ENCODE measurements around the gene MTCP1. TPM values are rescaled to one million over a fixed set of nuclear protein-coding genes. Genes with fewer than 3 reads are reported as not detected.

The MTCP1 gene
- total RNA-seq, 2 donors from 2014 or later: 18.5 to 33.1 TPM

DNA sequence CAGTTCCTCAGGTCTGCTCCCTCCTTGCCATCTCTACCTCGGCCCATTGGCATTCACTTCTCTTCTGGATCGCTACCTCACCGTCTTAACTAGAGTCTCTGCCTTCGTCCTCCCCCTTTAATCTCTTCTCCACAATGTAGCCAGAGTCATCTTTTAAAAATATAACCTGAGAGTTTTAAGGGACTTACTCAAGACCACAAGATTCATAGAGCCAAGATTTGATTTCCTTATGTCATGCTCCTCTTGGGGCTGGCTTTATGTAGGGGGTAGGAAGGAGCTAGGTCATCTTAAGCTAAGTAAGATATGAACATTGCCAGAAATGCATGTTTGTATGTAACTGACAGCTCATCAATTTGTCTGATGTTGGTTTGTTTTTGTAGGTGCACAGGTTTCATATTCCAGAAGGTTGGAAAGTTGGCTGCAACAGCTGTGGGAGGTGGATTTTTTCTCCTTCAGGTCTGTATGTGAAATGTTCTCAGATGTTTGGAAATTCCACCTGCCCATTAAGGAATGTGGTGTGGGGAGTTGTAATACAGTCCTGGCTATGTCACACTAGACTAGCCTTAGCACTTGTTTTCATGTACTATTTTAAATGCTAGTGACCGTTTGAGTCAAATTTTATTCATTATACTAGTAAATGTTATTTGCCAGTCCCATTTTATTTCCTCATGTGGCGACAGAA is 24.7 kb downstream of the MTCP1 start:
- no peak for ATAC-seq (replicated peaks in 1 of 2)
- no peak for DNase-seq
- Mint-ChIP-seq H3K27ac (no peak overlapping the region), H3K27me3 (ENCODE audit: low read depth) (no peaks in the 10 kb centered on the region), H3K4me3 (no peak overlapping the region), H3K4me1 (ENCODE audit: low read depth) (peaks cover 25% of the 10 kb centered on the region), H3K9me3 (no peaks in the 10 kb centered on the region), H3K36me3 (ENCODE audit: insufficient read depth in 2 of 2) (no peaks in the 10 kb centered on the region)

DNA sequence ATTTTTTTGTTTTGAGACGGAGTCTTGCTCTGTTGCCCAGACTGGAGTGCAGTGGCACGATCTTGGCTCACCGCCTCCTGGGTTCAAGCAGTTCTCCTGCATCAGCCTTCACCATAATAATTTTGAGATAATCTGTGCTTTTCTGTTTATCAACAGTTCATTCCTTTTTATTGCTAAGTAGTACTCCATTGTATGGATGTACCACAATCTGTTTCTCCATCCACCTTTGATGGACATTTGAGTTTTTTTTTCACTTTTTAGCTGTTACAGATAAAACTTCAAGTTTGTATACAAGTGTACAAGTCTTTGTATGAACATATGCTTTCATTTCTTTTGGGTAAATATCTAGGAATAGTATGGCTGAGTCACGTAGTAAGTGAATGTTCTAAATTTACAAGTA is 35.2 kb downstream of the MTCP1 start:
- H3K27me3 Mint-ChIP-seq (ENCODE audit: low read depth): no peaks in the 10 kb centered on the region
- no peak overlapping the region for H3K4me3 Mint-ChIP-seq
- no peak overlapping the region for H3K27ac Mint-ChIP-seq
- H3K9me3 Mint-ChIP-seq: peaks cover 0 to 2% of the 10 kb centered on the region in 2 donors
- no peak for ATAC-seq (replicated peaks in 1 of 2)
- DNase-seq: no peak
- H3K36me3 Mint-ChIP-seq (ENCODE audit: insufficient read depth in 2 of 2): peaks cover 10 to 19% of the 10 kb centered on the region in 2 donors
- peaks cover 9% of the 10 kb centered on the region for H3K4me1 Mint-ChIP-seq (ENCODE audit: low read depth)

DNA sequence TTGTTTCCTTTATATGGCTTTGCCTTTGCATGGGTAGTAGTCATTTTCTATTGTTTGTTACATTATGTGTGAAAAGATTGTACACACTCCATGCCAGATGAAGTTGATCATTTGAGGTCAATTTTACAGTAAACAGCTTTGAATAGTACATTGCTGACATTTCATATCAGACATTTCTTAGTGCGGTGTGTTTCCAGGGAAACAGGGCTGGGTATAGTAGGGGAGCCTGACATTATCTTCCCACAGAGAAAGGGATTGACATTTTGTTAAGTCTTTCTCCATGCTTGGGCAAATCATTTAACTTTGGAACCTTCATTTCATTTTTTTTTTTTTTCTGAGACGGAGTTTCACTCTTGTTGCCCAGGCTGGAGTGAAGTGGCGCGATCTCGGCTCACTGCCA is 39.3 kb downstream of the MTCP1 start:
- Mint-ChIP-seq H3K27ac (peak overlapping the region; percentile 24), H3K36me3 (ENCODE audit: insufficient read depth in 2 of 2) (peaks cover 10 to 17% of the 10 kb centered on the region in 2 donors), H3K9me3 (peaks cover 0 to 2% of the 10 kb centered on the region in 2 donors), H3K4me1 (ENCODE audit: low read depth) (peaks cover 22% of the 10 kb centered on the region), H3K4me3 (no peak overlapping the region), H3K27me3 (ENCODE audit: low read depth) (no peaks in the 10 kb centered on the region)
- DNase-seq (no peak), ATAC-seq (replicated peaks in 1 of 2) (no peak)

DNA sequence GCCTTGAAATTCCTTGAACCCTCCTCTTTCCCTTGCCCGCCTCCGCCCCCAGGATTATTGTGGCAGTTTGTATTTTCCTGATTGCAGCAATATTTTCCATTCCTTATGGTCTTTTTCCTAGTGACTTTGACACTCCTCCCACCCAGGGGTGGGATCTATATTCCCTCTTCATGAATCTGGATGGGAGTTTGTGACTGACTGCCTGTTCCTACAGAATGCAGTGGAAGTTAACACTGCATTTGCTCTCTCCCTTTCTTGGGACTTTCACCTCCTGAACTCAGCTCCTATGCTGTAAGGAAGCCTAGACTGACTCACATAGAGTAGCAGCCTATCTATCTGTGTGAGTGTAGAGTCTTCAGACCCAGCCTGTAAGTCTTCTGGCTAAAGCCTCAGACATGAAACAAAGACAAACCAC is 42.1 kb downstream of the MTCP1 start:
- H3K27me3 Mint-ChIP-seq (ENCODE audit: low read depth): no peaks in the 10 kb centered on the region
- peak overlapping the region; percentile 92 for H3K27ac Mint-ChIP-seq
- DNase-seq (no peak), ATAC-seq (replicated peaks in 1 of 2) (no peak)
- H3K36me3 Mint-ChIP-seq (ENCODE audit: insufficient read depth in 2 of 2): no peaks in the 10 kb centered on the region
- no peaks in the 10 kb centered on the region for H3K9me3 Mint-ChIP-seq
- H3K4me1 Mint-ChIP-seq (ENCODE audit: low read depth): peaks cover 29% of the 10 kb centered on the region
- peak overlapping the region; percentile 81 to 96 for H3K4me3 Mint-ChIP-seq

DNA sequence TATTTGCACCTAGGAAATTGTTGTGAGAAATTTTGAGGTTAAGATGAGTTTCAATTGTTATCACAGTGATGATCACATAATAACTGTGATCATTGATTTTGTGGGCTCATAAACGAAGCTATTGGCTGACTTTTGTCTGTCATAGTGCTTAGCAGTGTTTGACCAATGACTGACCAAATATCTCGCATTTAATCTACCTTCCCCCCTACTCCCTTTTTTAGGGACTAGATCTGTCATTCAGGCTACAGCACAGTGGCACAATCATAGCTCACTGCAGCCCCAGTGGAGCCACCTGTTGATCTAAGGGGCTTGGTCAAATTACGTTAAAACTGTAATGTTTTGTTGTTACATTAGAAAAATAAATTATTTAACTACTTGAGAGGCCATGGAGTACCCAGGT is 42.8 kb downstream of the MTCP1 start:
- ATAC-seq (replicated peaks in 1 of 2) (no peak), DNase-seq (no peak)
- H3K36me3 Mint-ChIP-seq (ENCODE audit: insufficient read depth in 2 of 2): no peaks in the 10 kb centered on the region
- H3K4me1 Mint-ChIP-seq (ENCODE audit: low read depth): peaks cover 29% of the 10 kb centered on the region
- H3K27me3 Mint-ChIP-seq (ENCODE audit: low read depth): no peaks in the 10 kb centered on the region
- H3K9me3 Mint-ChIP-seq: no peaks in the 10 kb centered on the region
- peak overlapping the region; percentile 81 to 96 for H3K4me3 Mint-ChIP-seq
- peak overlapping the region; percentile 99 for H3K27ac Mint-ChIP-seq

GRCh38 chrX:155027509-155028066 is 43.3 kb downstream of the MTCP1 start:
- no peaks in the 10 kb centered on the region for H3K9me3 Mint-ChIP-seq
- no peaks in the 10 kb centered on the region for H3K27me3 Mint-ChIP-seq (ENCODE audit: low read depth)
- ATAC-seq (replicated peaks in 1 of 2) (peak; percentile 30 to 41), DNase-seq (peak; percentile 12 to 28)
- H3K4me1 Mint-ChIP-seq (ENCODE audit: low read depth): peaks cover 29% of the 10 kb centered on the region
- peak overlapping the region; percentile 81 to 96 for H3K4me3 Mint-ChIP-seq
- peak overlapping the region; percentile 99 for H3K27ac Mint-ChIP-seq
- no peaks in the 10 kb centered on the region for H3K36me3 Mint-ChIP-seq (ENCODE audit: insufficient read depth in 2 of 2)

GRCh38 chrX:155026727-155027508 is 44.0 kb downstream of the MTCP1 start, which contains the start of gene FUNDC2:
Gene FUNDC2 (plus strand): TSS chrX:155026844. CDS start chrX:155026939, 95 bp downstream.
- no peaks in the 10 kb centered on the region for H3K9me3 Mint-ChIP-seq
- no peaks in the 10 kb centered on the region for H3K36me3 Mint-ChIP-seq (ENCODE audit: insufficient read depth in 2 of 2)
- H3K4me1 Mint-ChIP-seq (ENCODE audit: low read depth): peaks cover 29% of the 10 kb centered on the region
- peak within 1 kb of the TSS; percentile 99 for H3K27ac Mint-ChIP-seq
- no peaks in the 10 kb centered on the region for H3K27me3 Mint-ChIP-seq (ENCODE audit: low read depth)
- peak within 1 kb of the TSS; percentile 81 to 96 for H3K4me3 Mint-ChIP-seq
- DNase-seq (peak; percentile 92 to 94), ATAC-seq (replicated peaks in 1 of 2) (peak; percentile 88 to 89)

DNA sequence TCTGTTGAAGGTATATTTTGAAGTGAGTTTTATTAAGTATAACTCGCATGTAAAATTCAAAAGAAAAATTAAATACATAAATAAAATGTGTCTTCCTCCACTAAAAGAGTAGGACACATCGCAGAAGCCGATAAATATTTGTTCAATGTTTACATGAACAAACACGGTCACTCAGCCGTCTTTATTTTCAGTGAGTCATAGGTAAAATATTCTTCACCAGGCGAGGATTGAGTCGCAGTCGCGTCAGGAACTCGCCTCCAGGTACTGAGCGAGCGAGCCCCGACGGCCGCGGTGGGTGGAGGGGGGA is 44.6 kb downstream of the MTCP1 start:
- ATAC-seq (replicated peaks in 1 of 2) (no peak), DNase-seq (no peak)
- H3K4me3 Mint-ChIP-seq: peak overlapping the region; percentile 72 to 81
- peak overlapping the region; percentile 82 for H3K27ac Mint-ChIP-seq
- no peaks in the 10 kb centered on the region for H3K27me3 Mint-ChIP-seq (ENCODE audit: low read depth)
- H3K4me1 Mint-ChIP-seq (ENCODE audit: low read depth): peaks cover 27% of the 10 kb centered on the region
- no peaks in the 10 kb centered on the region for H3K36me3 Mint-ChIP-seq (ENCODE audit: insufficient read depth in 2 of 2)
- H3K9me3 Mint-ChIP-seq: no peaks in the 10 kb centered on the region

- Mint-ChIP-seq H3K9me3 (no peaks in the 10 kb centered on the region), H3K27ac (peak overlapping the region; percentile 48), H3K36me3 (ENCODE audit: insufficient read depth in 2 of 2) (no peaks in the 10 kb centered on the region), H3K4me1 (ENCODE audit: low read depth) (peaks cover 18% of the 10 kb centered on the region), H3K27me3 (ENCODE audit: low read depth) (no peaks in the 10 kb centered on the region), H3K4me3 (peak overlapping the region in 1 of 2 donors; percentile 5)
- ATAC-seq (replicated peaks in 1 of 2) (no peak), DNase-seq (no peak)
Observed at GRCh38 chrX:155023907-155024833, 46.8 kb downstream of the MTCP1 start.

DNA sequence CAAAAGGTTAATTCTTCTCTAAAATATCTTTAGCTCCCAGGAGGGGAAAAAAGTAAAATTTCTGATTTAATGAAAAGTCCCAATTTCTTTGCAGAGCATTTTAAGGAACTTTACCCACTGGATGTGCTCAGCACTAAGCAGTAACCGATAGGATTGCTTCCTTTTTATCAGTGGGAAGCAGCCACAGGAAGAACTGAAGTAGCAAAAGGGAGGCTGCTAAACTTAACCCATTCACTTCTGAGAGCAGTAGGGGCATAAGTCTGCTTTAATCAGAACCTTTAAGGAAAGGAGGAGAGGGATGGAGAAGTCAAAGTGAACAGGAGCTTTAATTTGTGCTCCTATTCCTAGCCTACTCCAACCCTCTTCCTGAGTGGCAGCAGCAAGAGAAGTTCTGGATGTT is 48.4 kb downstream of the MTCP1 start, which contains the start of gene F8:
F8 (minus strand) TSS at position 139 of the 400 bp plus-strand sequence. CDS start 171 bp downstream, outside the sequence.
- H3K36me3 Mint-ChIP-seq (ENCODE audit: insufficient read depth in 2 of 2): no peaks in the 10 kb centered on the region
- H3K9me3 Mint-ChIP-seq: no peaks in the 10 kb centered on the region
- H3K4me1 Mint-ChIP-seq (ENCODE audit: low read depth): peaks cover 7% of the 10 kb centered on the region
- no peaks in the 10 kb centered on the region for H3K27me3 Mint-ChIP-seq (ENCODE audit: low read depth)
- H3K27ac Mint-ChIP-seq: no peak within 1 kb of the TSS
- DNase-seq (no peak), ATAC-seq (replicated peaks in 1 of 2) (no peak)
- no peak within 1 kb of the TSS for H3K4me3 Mint-ChIP-seq

DNA sequence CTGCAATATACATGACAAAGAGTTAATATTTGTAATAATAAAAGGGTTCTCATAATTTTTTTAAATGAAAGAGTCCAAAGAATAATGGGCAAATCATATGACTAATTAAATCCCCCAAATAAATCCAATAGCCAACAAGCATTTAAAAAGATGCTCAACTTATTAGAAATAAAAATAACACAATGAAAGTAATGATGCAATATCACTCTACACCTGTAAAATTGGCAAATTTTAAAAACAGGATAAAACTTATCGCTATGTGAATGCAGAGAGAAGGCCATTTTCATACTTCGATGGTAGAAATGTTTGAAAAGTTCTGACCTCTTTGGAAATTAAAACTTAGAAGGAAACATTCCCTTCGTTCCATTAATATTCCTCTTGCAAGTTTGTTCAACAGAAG is 50.3 kb downstream of the MTCP1 start:
- H3K4me1 Mint-ChIP-seq (ENCODE audit: low read depth): peaks cover 7% of the 10 kb centered on the region
- DNase-seq: no peak

More for the DNA sequence above, 50.3 kb downstream of the MTCP1 start:
- H3K9me3 Mint-ChIP-seq: no peaks in the 10 kb centered on the region
- H3K4me3 Mint-ChIP-seq: no peak overlapping the region
- no peak overlapping the region for H3K27ac Mint-ChIP-seq
- H3K27me3 Mint-ChIP-seq (ENCODE audit: low read depth): no peaks in the 10 kb centered on the region
- H3K36me3 Mint-ChIP-seq (ENCODE audit: insufficient read depth in 2 of 2): no peaks in the 10 kb centered on the region
- no peak for ATAC-seq (replicated peaks in 1 of 2)

Measured in activated T-cell treated with anti-CD3 and anti-CD28 coated beads, Interleukin-2, amount 50 U/mL, for 72 hours (primary cell).